ENCODE data around the gene MPP4.
"Not testable (repeated sequence)": the region's sequence is repeated elsewhere in the genome, so short reads cannot be mapped to it uniquely, and the experiment has no call there.

MPP4 gene

DNA sequence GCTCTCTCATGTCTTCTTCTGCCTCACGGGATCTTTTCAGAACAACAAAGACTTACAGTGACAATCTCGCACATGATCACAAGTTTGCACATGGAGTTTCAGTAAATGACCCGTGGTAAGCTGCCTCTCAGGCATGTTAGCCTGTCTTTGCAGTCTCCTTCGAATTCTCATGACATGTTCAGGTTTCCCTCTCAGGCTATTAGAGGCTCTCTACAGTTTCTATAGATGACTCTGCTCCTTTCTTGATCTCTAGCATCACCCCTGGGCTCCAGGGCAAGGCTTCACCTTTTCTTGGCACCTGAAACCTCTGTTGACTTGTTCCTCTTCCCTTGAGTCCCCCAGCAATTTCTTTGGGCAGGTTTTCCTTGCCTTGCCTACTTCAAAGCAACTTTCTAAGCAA, 23.0 kb downstream of the MPP4 start:
- TF ChIP-seq, protein P1, sequence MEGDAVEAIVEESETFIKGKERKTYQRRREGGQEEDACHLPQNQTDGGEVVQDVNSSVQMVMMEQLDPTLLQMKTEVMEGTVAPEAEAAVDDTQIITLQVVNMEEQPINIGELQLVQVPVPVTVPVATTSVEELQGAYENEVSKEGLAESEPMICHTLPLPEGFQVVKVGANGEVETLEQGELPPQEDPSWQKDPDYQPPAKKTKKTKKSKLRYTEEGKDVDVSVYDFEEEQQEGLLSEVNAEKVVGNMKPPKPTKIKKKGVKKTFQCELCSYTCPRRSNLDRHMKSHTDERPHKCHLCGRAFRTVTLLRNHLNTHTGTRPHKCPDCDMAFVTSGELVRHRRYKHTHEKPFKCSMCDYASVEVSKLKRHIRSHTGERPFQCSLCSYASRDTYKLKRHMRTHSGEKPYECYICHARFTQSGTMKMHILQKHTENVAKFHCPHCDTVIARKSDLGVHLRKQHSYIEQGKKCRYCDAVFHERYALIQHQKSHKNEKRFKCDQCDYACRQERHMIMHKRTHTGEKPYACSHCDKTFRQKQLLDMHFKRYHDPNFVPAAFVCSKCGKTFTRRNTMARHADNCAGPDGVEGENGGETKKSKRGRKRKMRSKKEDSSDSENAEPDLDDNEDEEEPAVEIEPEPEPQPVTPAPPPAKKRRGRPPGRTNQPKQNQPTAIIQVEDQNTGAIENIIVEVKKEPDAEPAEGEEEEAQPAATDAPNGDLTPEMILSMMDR (IDR thresholded peaks at IDR 0.05; ENCODE audit: extremely low read depth, insufficient read depth, missing control alignments), result no peak
- DNase-seq (ENCODE audit: low spot score), result no peak
- in situ Hi-C loops (cut with MboI; ENCODE audit: low pct_unique_long_range_greater_than_20kb, low sequenced_read_pairs, unreplicated experiment), result no loop called here

GRCh38 chr2:201674794-201675193, 23.6 kb downstream of the MPP4 start:
- DNase-seq (ENCODE audit: low spot score), result no peak
- TF ChIP-seq, protein P1 (IDR thresholded peaks at IDR 0.05; ENCODE audit: extremely low read depth, insufficient read depth, missing control alignments), result no peak
- in situ Hi-C loops (cut with MboI; ENCODE audit: low pct_unique_long_range_greater_than_20kb, low sequenced_read_pairs, unreplicated experiment), result no loop called here

- in situ Hi-C loops (cut with MboI; ENCODE audit: low pct_unique_long_range_greater_than_20kb, low sequenced_read_pairs, unreplicated experiment), result no loop called here
- no peak for DNase-seq (ENCODE audit: low spot score)
- TF ChIP-seq, protein P1 (IDR thresholded peaks at IDR 0.05; ENCODE audit: extremely low read depth, insufficient read depth, missing control alignments), result no peak
Measured at GRCh38 chr2:201674298-201674697, 24.1 kb downstream of the MPP4 start.

GRCh38 chr2:201673546-201673945, 24.9 kb downstream of the MPP4 start:
- no peak for DNase-seq (ENCODE audit: low spot score)
- in situ Hi-C loops (cut with MboI; ENCODE audit: low pct_unique_long_range_greater_than_20kb, low sequenced_read_pairs, unreplicated experiment), result no loop called here
- TF ChIP-seq, protein P1 (IDR thresholded peaks at IDR 0.05; ENCODE audit: extremely low read depth, insufficient read depth, missing control alignments), result no peak

DNA sequence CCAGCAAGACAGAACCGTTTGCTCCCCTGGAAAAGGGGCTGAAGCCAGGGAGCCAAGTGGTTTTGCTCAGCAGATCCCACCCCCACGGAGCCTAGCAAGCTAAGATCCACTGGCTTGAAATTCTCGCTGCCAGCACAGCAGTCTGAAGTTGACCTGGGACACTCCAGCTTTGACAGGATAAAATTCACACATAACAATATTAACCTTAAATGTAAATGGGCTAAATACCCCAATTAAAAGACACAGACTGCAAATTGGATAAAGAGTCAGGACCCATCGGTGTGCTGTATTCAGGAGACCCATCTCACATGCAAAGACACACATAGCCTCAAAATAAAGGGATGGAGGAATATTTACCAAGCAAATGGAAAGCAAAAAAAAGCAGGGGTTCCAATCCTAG, 27.2 kb downstream of the MPP4 start:
- DNase-seq (ENCODE audit: low spot score); in situ Hi-C loops (cut with MboI; ENCODE audit: low pct_unique_long_range_greater_than_20kb, low sequenced_read_pairs, unreplicated experiment): not testable (repeated sequence)

GRCh38 chr2:201669865-201670264, 28.6 kb downstream of the MPP4 start:
- in situ Hi-C loops (cut with MboI; ENCODE audit: low pct_unique_long_range_greater_than_20kb, low sequenced_read_pairs, unreplicated experiment), result no loop called here
- TF ChIP-seq, protein P1 (IDR thresholded peaks at IDR 0.05; ENCODE audit: extremely low read depth, insufficient read depth, missing control alignments), result no peak

DNA sequence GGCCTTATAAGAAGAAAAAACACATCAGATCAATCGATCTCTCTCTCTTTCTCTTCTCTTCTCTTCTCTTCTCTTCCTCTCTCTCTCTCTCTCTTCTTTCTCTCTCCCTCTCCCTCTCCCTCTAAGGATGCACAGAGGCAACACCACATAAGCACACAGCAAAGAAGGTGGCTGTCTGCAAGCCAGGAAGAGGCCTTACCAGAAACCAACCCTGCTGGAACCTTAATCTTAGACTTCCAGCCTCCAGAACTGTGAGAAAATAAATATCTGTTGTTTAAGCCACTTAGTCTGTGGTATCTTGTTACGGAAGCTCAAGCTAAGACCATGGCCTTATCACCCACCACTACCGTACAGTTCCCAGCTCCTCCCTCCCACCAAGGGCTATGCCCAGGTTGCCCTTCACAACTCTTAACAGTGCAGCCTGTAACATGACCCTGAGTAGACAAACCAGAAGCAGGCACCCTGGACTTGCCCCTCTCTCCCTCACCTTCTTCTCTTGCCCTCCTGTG, 30.0 kb downstream of the MPP4 start:
- in situ Hi-C loops (cut with MboI; ENCODE audit: low pct_unique_long_range_greater_than_20kb, low sequenced_read_pairs, unreplicated experiment), result no loop called here
- TF ChIP-seq, protein P1 (IDR thresholded peaks at IDR 0.05; ENCODE audit: extremely low read depth, insufficient read depth, missing control alignments), result no peak

More at GRCh38 chr2:201669865-201670264, 28.6 kb downstream of the MPP4 start:
- DNase-seq (ENCODE audit: low spot score), result no peak

More for the DNA sequence above, 30.0 kb downstream of the MPP4 start:
- no peak for DNase-seq (ENCODE audit: low spot score)

Measured in GM13977 (cell line).